ENCODE data around the gene DCPS.

Gene DCPS

GRCh38 chr11:126328938-126329643 is 25.2 kb downstream of the DCPS start:
- DNase-seq, result no peak

GRCh38 chr11:126329644-126330211 is 25.9 kb downstream of the DCPS start:
- peak; percentile 19 for DNase-seq

- no peak for DNase-seq
Observed at GRCh38 chr11:126331286-126331685, 27.4 kb downstream of the DCPS start.

- DNase-seq, result peak; percentile 50
Observed at GRCh38 chr11:126332221-126332711, 28.4 kb downstream of the DCPS start.

DNA sequence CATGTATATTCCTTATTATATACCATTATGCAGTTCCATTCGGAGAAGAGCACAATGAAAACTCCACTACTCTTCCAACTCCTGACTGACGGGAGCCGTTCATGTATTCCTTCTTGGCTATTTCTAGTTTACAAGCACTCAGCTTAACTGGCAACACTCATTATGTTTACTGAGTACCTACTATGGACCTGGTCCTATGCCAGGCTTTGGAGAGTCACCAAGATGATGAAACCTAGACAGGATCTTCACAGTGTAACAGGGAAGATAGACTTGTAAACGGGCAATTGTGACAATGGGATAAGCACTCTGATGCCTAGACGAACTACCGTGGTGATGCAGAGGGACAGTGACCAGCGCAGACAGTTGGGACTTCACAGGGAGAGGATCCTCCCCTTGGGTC is 29.3 kb downstream of the DCPS start:
- no peak for DNase-seq

DNA sequence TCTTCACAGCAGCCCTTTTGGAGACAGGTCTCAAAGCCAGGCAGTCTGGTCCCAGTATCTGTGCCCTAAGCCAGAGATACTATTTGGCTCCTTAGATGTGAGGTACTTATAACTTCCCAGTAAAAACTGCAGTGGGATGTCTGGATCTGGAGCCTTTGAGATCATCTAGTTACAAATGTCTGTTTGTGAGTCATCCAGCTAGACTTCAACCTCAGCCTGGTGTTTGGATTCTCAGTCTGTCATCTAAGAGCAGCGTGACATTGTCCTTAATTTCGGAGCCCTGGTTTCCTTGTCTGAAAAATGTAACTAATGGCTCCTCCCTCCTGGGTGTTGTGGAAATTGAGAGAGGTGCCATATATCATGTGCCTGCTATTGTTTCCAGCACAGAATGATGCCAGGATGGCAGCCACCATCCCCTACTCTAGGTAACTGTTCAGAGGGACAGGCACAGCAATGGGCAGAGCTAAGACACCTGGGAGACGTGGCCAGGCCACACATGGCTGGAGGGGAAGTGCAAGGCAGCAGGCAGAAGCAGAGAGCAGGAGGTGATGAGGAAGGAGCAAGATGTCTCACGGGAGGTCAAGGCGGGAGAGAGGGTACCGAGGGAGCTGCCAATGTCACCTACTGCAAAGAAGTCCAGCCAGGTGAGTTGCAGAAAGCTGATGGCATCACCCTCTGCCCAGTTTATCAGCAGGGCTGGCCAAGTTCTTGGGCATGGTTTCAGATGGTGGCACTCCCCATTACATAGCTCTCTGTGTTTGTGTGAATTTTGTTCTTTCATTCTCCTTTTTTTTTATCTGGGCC is 31.0 kb downstream of the DCPS start:
- no peak for DNase-seq

DNA sequence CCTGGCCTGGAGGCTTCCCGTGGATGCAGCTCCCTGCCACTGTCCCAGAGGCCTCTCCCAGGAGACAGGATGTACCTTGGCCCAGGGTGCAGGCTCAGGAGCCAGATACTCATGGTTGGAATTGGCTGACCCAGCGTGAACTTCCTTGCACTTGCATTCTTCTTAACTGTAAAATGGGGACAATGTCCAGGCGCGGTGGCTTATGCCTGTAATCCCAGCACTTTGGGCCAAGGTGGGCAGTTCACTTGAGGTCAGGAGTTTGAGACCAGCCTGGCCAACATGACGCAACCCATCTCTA is 31.6 kb downstream of the DCPS start:
- DNase-seq, result no peak

DNA sequence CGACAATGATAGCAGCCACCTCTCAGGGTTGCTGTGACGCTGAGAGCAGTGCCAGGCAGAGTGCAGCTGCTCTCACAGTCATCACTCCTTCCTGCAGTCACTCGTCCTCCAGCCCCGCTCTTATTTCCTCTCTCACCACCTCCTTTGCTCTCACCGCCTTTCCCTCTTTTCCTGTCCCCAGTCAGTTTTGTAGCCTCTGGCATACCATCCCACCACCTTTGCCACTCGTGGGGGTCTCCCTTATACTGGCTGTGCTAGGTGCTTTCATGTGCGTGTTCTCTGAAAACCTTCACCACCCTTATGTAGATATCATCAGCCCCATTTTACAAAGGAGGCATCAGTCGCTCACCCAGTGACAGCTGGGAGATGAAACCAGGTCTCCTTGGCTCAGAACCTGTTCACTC is 32.3 kb downstream of the DCPS start:
- no peak for DNase-seq

- no peak for DNase-seq
Observed at GRCh38 chr11:126336671-126337101, 32.8 kb downstream of the DCPS start.

DNA sequence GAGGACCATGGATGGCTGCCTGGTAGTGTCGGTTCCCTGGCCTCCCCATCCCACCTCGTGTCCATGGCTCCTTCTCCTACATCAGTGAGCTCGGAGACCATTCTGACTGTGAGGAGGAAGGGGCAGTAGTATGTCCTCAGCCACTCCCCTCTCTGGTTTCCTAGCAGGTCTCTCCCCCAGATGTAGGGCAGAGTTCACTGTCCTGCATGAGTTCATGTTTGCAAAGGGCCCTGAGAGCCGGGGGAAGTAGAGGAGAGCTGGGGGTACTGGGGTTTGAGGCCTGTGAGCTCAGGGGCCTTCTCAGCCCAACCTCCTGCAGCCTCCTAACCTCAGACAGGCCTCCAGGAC is 33.2 kb downstream of the DCPS start:
- DNase-seq, result no peak

DNA sequence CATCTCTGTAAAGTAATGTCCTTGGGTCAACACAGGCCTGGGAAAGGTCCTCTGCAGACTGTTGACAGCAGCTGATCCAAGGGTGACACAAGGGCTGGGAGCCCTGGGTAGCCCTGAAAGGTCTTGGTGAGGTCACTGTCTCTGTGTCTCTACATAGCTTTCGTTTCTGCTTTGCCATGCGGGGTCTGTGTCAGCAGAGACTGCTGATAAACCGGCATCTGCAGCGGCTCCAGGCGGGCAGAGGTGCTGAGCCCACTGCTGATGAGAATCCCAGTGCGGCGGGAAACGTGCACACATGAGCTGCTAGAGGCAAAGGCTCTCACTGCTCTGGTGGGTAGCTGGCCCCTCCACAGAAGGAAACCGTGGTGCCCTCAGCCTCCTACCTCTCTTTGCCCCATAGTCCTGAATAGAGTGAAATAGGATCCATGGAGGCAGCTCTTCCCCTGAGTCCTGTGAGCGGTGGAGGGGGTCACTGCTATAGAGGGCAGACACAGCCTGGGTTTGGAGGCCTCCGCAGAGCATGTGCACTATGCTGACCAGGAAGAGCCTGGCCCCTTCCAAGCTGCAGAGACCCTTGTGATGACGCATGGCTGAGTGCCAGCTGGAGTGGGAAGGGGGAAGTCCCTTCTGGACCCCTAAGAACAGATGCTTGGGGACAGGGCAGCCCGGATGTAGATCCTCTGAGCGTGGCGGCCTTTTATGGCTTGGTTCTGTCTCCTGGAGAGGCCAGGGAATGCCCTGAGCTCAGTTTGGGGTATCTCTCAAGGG is 33.8 kb downstream of the DCPS start:
- no peak for DNase-seq

- no peak for DNase-seq
Observed at GRCh38 chr11:126338346-126339055, 34.6 kb downstream of the DCPS start.

DNA sequence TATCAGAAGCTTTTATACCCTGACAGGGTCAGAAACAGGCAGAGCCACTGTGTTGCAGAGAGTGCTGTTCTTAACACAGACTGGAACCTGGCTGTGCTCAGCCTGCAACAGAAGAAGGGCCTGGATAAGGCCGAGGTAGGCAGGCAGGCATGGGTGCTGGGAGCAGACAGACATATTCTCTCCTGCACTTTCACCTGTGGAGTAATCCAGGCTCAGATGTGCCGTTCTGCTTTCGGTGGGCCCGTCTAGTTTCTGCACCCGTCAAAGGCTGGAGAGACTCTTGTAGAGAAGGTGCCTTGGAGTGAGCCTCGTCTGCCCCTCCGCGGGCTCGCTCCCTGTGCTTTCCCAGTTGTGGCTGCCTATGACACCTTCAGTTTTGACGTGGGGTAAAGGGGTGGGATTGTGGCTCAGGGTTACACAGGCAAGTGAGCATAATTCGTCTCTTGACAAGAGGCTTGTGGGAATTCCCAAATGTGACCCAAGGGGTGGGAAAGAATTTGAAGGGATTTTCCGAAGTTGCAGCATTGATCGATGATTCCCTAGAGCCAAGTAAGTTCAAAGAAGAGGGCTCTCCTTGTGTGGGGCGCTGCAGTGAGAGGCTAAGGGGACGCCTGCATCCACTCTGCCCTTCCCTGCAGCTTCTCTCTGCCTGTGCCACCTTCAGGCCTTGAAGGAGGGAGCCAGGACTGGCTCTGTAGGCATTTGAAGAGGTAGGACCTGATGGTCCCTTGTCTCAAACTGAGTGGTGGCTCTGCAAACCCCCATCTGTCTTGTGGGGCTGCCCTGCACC is 35.4 kb downstream of the DCPS start:
- no peak for DNase-seq

DNA sequence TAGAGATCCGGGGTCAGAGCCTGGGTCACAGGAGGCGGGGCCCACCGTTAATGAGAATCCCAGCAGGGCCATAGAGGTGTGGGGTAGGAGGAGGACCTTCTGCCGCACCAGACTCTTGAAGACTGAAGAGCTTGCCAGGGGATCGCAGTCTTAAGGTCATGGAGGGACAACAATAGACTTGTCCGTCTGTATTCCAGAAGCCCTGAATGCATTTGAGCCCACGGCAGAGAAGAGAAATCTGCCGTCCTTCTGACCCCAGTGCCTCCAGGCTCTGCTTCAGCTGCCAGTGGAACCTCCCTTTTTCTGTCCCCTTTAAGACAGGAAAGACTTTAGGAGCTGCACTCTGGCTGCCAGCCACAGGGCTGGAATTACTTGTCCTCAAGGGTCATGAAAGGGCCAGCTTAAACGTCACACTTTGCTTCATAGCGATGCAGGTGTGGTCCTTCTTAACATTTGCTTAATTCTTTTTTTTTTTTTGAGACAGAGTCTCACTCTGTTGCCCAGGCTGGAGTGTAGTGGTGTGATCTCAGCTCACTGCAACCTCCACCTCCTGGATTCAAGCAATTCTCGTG is 36.1 kb downstream of the DCPS start:
- DNase-seq, result no peak

GRCh38 chr11:126340960-126341606 is 37.2 kb downstream of the DCPS start:
- no peak for DNase-seq

GRCh38 chr11:126341760-126342161 is 37.9 kb downstream of the DCPS start:
- DNase-seq, result no peak

DNA sequence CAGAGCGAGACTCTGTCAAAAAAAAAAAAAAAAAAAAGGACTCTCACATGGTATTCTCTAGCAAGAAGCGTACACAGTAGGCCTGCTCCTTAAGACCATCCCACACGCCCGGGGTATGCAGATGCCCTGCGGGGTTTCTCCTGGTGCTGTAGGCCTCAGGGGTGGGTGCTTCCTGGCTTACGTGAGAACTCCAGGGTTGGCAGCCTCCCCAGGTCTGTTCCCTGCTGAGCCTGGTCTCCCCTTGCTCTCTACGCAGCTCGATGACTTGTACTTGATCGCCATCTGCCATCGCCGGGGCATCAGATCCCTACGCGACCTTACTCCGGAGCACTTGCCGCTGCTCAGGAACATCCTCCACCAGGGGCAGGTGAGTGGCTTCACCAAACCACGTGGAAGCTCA is 39.2 kb downstream of the DCPS start:
- DNase-seq, result no peak

DNA sequence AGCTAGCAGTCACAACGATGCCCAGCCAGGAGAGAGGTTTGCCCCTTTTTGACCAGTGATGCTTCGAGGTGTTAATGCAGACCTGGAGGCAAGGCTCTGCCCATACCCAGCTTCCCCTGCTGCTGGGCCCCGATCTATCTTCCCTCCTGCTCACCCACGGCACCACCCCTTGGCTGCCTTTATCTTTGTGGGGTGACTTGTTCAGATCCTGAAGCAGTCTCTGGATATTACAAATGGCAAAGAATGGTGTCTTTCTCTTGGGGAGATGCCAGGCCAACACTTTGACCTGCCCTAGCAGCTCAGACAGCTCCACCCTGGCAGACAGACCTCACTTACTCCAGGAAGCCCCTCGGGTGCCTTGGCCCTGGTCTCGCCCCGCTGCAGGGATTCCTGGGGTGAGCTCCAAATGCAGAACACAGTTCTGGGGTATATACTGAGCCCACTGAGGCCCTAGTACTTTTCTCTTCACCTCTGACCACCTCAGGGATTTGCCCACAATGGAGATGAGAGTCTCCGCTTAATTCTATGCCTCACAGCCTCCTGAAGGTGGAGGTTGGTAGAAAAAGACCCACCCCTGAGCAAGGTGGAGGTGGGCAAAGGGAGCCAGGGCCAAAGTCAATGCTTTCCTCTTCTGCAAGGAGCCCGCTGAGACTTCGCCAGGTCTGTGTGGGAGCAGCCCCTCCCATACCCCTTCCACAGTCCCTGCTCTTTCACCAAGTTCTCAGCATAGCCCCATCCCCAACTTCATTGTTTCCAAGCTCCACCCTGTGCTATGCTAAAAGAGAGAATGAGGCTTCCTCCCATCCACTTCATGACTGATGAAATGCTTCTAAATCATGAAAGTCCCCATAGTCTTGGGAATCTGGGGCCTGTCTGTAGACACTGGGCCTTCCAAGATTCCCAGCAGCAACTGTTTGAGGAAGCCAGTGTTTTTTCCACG is 40.6 kb downstream of the DCPS start:
- no peak for DNase-seq

- DNase-seq, result no peak
Observed at GRCh38 chr11:126345283-126345682, 41.4 kb downstream of the DCPS start.

Measured in CD4-positive, alpha-beta T cell treated with Interleukin-4 for 4 hours (primary cell).